ENCODE measurements around the gene SPTB. TPM values are rescaled to one million over a fixed set of nuclear protein-coding genes. Genes with fewer than 3 reads are reported as not detected.

The SPTB gene
- total RNA-seq, 4 donors from 2014 or later = 0.17 to 7.5 (median 1.1) TPM

GRCh38 chr14:64748521-64748920, 131.2 kb downstream of the SPTB start:
- TF ChIP-seq, protein P1, sequence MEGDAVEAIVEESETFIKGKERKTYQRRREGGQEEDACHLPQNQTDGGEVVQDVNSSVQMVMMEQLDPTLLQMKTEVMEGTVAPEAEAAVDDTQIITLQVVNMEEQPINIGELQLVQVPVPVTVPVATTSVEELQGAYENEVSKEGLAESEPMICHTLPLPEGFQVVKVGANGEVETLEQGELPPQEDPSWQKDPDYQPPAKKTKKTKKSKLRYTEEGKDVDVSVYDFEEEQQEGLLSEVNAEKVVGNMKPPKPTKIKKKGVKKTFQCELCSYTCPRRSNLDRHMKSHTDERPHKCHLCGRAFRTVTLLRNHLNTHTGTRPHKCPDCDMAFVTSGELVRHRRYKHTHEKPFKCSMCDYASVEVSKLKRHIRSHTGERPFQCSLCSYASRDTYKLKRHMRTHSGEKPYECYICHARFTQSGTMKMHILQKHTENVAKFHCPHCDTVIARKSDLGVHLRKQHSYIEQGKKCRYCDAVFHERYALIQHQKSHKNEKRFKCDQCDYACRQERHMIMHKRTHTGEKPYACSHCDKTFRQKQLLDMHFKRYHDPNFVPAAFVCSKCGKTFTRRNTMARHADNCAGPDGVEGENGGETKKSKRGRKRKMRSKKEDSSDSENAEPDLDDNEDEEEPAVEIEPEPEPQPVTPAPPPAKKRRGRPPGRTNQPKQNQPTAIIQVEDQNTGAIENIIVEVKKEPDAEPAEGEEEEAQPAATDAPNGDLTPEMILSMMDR (IDR thresholded peaks at IDR 0.05; ENCODE audit: low read depth) = no peak

DNA sequence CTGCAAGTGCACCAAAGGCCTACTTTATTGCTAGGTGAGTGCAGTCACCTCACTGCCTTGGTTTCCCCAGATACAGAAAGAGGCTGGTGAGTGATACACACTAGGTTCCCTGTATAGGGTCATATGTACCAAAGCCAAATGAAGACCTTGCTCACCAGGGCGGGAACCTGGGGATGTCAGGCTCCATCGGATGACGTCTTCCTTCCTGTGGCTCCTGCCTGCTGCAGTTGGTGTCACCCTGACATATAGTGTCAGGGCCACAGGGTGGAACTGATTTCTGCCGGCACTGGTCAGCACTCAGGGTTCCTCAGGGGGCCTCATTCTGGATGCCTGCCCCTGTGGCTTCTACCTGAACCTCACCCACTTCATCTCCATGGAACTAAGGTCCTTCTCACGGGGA, 132.4 kb downstream of the SPTB start:
- TF ChIP-seq, protein P1 (IDR thresholded peaks at IDR 0.05; ENCODE audit: low read depth) = no peak

GRCh38 chr14:64746298-64747250, 133.1 kb downstream of the SPTB start:
- TF ChIP-seq, protein P1 (IDR thresholded peaks at IDR 0.05; ENCODE audit: low read depth) = no peak

- TF ChIP-seq, protein P1 (IDR thresholded peaks at IDR 0.05; ENCODE audit: low read depth) = no peak
Observed at GRCh38 chr14:64745511-64746091, 134.1 kb downstream of the SPTB start.

- TF ChIP-seq, protein P1 (IDR thresholded peaks at IDR 0.05; ENCODE audit: low read depth) = no peak
Observed at GRCh38 chr14:64743061-64743460, 136.6 kb downstream of the SPTB start.

- TF ChIP-seq, protein P1 (IDR thresholded peaks at IDR 0.05; ENCODE audit: low read depth) = no peak
Observed at GRCh38 chr14:64741961-64742360, 137.7 kb downstream of the SPTB start.

- TF ChIP-seq, protein P1 (IDR thresholded peaks at IDR 0.05; ENCODE audit: low read depth) = no peak
Observed at GRCh38 chr14:64741200-64741599, 138.5 kb downstream of the SPTB start.

Measured in subcutaneous adipose tissue (tissue), 4 donors.